Stimulated activated CD8-positive, alpha-beta memory T cell treated with anti-CD3 and anti-CD28 coated beads, Interleukin-12 subunit alpha, Interleukin-12 subunit beta, amount 100 ng/mL, for 1 hour (primary cell): Measurements from ENCODE around the gene LACRT.
"Not testable (repeated sequence)": the region's sequence is repeated elsewhere in the genome, so short reads cannot be mapped to it uniquely, and the experiment has no call there.

Experiments
- DNase-seq: peaks from one replicate; pipeline ENCODE4 v3.0.0-alpha.2; 2020; ENCODE audit warnings: low read depth

Gene LACRT, protein sequence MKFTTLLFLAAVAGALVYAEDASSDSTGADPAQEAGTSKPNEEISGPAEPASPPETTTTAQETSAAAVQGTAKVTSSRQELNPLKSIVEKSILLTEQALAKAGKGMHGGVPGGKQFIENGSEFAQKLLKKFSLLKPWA

GRCh38 chr12:54634795-54635194 lies at the start of gene LACRT:
Gene LACRT, minus strand, starts transcription at chr12:54634895. Its CDS starts 54 bp downstream, at chr12:54634841.
- no peak for DNase-seq

- no peak for DNase-seq
These were observed 48.7 kb upstream of the LACRT start for GRCh38 chr12:54683398-54683797.

DNA sequence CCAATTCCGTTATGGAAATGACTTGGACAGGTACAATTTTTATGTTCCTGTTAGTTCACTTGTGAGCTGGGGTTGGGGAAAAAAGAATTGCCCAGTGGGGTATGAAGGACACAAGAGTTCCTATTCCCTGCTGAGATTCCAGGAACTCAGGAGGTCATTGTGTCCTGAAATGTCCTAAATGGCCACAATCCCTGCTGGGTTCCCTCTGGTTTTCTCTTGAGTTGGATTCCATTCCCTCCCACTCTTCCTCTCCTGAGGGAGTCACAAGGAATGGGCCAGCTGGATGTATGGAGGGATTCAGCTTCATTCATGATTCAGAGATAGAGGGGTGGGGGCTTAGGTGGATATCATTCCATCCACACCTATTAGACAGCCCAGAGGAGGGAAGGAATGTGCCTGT lies 48.0 kb upstream of the LACRT start:
- no peak for DNase-seq

DNA sequence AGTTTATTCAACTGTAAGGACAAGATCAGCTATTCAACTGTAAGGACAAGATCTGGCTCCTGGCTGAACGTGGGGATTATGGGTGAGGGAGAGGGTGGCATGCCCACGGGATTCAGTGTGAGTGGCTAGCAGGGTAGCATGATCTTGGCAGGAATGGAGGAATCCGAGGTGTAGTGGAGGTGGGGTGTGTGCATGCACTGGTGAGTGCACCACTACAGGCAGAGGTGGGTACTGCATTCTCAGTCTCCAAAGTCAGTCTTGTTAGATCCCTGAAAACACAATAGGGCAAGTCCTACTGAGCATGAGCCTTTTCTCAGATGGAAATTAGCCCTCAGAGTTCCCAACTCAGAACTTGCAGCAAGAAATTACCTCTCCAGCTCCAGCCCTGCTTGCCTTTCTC lies 45.7 kb upstream of the LACRT start:
- no peak for DNase-seq

DNA sequence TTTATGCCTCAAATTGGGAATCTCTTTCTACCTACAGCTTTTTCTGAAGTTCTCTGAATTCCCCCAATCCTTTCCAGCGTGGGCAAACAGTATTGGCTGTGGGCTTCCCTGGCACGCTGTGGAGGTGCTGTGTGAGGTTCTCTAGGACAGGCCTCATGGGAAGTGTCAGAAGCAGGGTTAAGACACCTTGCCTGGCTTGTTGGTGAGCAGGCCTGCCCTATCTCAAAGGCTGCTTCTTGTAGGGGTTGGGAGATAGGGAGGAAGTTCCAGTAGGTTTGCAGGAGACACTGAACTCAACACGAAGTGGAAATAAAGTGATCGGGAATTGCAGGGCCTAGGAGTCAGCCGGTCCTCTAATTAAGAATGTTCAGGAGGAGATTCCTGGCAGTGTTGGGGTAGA lies 43.4 kb upstream of the LACRT start:
- no peak for DNase-seq

GRCh38 chr12:54667945-54668344 lies 33.2 kb upstream of the LACRT start:
- no peak for DNase-seq

GRCh38 chr12:54666008-54666407 lies 31.3 kb upstream of the LACRT start:
- DNase-seq, result no peak

- not testable (repeated sequence) for DNase-seq
These were observed 30.4 kb upstream of the LACRT start for GRCh38 chr12:54665022-54665635.

GRCh38 chr12:54663603-54664002 lies 28.9 kb upstream of the LACRT start:
- no peak for DNase-seq

DNA sequence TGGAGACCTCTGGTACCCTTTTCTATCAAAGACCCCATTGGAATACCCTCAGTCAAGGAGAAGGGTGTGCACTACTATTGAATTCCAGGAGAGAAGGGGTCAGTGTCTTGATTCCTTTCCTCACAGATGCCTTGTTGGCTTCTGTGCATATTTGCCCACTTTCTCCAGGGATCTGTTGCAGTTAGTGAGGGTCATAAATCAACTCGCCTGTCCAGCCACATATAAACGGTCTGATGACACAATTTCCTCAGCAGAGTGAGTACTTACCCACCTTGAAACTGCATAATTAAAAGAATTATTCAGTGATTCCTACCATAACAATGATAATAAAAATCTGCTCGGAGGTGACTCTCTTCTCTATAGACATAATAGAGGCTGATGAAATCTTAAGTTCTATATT lies 27.3 kb upstream of the LACRT start:
- DNase-seq, result no peak

DNA sequence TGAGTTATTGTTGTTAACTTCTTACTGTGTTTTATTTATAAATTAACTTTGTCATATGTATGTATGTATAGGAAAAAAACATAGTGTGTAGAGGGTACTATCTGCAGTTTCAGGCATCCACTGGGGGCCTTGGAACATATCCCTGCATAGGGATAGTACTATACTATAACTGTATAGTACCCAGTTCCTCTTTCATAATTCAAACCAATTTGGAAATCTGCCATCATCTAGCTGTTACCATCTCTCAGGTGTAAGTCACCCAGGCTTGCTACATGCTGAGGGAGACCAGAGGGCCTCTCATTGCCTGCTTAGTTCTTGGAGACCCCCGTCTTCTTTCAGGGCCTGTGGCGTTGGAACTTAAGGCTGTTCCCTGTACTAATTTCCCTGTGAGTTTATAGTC lies 26.4 kb upstream of the LACRT start:
- no peak for DNase-seq

- no peak for DNase-seq
These were observed 25.7 kb upstream of the LACRT start for GRCh38 chr12:54660320-54660962.

DNA sequence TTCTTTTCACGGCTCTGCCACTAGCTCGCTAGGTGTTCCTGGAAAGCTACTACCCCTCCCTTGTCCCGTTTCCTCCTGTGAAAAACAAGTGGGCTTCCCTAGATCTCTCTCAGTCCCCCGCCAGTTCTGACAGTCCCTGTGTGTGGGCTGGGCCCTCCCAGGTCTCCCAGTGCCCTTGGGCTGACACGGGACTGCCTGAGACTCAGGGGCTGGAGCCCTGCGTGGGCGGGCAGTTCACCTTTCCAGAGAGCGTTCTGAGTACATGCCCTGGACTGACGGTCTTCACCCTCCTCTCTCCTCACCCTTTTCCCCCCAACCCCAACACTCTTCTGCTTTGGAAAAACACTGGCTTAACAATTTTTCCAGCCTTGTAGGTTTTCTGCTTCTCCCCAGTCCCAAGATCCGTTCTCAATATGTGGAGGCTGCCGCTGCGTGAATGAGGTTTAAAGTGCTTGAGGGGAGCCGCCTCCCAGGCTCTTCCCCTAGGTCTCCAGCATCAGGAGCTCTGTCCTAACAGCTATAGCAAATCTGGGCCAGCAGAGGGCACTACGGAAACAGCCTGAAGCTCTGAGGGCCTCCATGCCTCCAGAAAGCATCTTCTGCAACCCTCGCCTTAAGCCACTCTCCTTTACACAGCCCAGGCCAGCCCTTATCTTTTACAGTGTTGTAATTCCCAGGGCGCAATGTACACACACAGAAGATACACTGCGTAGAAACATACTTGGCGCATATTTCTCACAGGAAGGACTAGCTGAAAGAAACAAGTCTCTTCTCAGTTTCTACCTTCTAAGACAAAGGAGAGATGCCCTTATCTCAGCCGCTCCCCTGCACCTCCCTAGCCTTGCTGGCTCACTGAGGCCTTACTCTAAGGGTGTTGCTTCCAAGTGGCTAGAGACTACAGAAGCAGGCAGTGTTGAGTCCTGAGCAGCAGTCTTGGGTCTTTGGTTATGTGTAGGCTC lies 23.9 kb upstream of the LACRT start:
- peak; percentile 7 for DNase-seq

DNA sequence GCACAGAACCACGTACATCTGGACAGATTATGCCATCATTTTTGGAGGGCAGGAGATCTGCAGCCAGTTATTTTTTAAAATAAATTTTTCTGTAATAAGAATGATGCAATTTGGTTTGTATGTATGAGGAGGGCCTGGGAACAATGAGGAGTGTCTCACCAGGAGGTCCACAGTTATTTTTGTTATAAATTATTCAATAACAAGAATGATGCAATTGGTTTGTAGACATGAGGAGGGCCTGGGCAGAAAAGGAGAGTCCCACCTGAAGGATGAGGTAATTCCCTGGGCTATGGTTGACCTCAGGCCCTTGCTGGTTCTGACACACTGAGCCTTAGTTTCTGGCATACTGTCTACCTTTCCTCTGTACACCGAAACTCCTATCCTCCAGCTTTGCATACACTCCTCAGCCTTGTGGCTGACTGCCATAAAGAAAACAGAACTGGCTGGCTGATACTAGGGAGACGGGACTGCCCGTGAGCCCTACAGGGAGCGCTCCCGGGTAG lies 22.5 kb upstream of the LACRT start:
- DNase-seq, result no peak

DNA sequence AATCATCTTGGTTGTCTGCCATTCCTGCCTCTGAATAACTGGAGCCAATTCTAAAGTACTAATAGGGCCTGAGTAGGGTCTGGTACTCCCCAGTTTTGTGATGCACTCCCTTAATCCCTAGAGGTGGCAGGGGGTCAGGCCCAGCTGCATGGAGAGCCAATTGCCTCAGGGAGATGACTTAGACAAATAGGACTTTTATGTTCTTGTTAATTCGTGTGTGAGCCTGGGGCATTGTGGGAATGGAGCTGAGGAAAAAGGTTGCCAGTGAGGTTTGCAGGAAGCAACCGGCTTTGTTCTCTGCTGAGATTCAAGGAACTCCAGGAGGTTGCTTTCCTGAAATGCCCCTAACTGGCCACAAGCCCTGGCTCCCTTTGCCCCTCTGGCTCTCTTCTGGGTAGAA lies 20.2 kb upstream of the LACRT start:
- no peak for DNase-seq

GRCh38 chr12:54653025-54653424 lies 18.3 kb upstream of the LACRT start:
- no peak for DNase-seq

GRCh38 chr12:54650889-54651288 lies 16.2 kb upstream of the LACRT start:
- DNase-seq, result no peak

DNA sequence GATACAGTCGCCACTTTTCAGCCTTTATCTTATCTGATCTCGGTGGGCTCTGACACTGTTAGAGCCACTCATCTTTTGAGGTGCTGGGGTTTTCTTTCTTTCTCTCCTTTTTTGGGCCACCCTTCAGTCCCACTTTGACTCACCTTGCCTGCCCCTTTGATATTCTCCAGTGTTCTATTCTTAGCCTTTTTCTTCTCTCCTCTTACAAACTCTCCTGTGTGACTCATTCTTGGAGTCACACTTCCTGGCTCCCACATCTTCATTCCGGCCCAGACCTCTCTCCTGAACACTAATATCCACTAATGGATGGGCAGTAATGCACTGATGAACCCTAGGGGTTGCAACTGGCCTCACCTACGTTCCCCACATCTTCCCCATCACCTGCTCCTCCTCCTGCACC lies 15.7 kb upstream of the LACRT start:
- DNase-seq, result no peak

DNA sequence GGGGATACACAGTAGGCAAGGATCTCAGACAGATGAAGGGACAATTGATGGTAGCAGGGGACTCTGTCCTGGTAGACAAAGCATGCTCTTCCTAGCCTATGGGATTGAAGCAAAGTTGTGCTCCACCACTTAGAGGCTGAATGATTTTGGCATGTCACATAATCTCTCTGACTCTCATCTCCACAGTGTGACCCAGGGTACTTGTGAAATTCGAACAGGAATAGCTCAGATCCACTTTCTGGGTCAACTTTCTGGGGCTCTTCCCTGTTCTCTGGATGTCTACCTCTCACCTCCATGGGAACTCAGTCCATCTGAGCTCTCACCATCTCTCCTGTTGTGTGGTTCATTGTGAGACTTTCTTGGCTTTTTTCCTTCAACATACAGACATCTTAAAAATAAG lies 15.1 kb upstream of the LACRT start:
- DNase-seq, result no peak

- DNase-seq, result no peak
These were observed 13.6 kb upstream of the LACRT start, which contains the start of gene DCD for GRCh38 chr12:54648265-54648664. Gene DCD, minus strand, starts transcription at chr12:54648365. Its CDS starts 62 bp downstream, at chr12:54648303.

GRCh38 chr12:54641554-54641953 lies 6.9 kb upstream of the LACRT start:
- DNase-seq, result no peak

DNA sequence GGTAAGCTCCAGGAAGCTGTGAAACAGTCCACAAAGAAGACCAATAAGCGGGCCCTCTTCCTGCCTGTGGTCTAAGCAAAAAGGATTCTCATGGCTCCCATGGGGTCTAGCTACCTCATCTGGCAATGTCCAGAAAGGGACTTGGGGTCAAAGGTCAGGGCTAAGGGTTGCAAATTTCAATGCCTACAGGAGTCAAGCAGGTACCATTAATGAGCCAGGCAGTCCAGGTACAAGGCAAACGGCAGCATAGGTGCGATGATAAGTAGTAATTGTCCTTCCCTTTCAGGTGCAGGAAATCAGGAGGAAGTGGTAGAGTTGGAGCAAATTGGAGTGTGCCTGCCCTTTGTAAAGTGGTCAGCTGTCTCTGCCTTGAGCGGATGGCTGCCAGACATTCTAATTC lies 6.4 kb upstream of the LACRT start:
- no peak for DNase-seq
